ENCODE data around the gene GRM7.

- TF ChIP-seq CTCF (IDR thresholded peaks at IDR 0.05) (no peak), POLR2AphosphoS5 (IDR thresholded peaks at IDR 0.05) (no peak), POLR2A (IDR thresholded peaks at IDR 0.05) (no peak)
These were observed at the start of gene GRM7 for GRCh38 chr3:6860954-6861624.
